ENCODE data around the gene POTEJ.
"Not testable (repeated sequence)": the region's sequence is repeated elsewhere in the genome, so short reads cannot be mapped to it uniquely, and the experiment has no call there.

DNA sequence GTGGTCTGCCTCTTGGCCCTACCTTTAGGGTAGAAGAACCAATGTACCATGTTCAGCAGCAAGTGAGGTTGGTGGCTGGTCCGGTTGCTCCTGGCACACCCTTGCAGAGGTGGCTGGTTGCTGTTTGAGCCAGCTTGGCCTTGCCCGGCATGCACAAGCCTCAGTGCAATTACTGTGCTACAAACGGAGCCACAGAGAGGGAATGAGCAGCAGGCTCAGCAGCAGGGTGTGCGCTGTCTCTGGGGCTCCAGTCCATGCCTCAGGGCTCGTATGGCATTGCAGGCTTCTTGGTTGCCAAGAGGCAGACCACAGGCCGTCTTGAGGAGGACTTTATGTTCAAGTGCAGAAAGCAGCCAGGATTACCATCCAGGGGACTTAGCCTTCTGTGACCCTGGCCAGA is 53.3 kb downstream of the POTEJ start:
- TF ChIP-seq, protein P1, sequence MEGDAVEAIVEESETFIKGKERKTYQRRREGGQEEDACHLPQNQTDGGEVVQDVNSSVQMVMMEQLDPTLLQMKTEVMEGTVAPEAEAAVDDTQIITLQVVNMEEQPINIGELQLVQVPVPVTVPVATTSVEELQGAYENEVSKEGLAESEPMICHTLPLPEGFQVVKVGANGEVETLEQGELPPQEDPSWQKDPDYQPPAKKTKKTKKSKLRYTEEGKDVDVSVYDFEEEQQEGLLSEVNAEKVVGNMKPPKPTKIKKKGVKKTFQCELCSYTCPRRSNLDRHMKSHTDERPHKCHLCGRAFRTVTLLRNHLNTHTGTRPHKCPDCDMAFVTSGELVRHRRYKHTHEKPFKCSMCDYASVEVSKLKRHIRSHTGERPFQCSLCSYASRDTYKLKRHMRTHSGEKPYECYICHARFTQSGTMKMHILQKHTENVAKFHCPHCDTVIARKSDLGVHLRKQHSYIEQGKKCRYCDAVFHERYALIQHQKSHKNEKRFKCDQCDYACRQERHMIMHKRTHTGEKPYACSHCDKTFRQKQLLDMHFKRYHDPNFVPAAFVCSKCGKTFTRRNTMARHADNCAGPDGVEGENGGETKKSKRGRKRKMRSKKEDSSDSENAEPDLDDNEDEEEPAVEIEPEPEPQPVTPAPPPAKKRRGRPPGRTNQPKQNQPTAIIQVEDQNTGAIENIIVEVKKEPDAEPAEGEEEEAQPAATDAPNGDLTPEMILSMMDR (conservative IDR thresholded peaks at IDR 0.05; ENCODE audit: low read depth, low read length), result not testable (repeated sequence)
- TF ChIP-seq EZH2 (IDR thresholded peaks at IDR 0.05; ENCODE audit: low read length, unreplicated experiment), result not testable (repeated sequence)

Data from PC-3 (cell line).